NCI-H1048 (cell line): Measurements from ENCODE around the gene RIPK4.
"Not testable (repeated sequence)": the region's sequence is repeated elsewhere in the genome, so short reads cannot be mapped to it uniquely, and the experiment has no call there.

Experiments used
- DNase-seq: peaks from one replicate; lab custom pipeline; 2025; lab: John Stamatoyannopoulos, UW

The RIPK4 gene

DNA sequence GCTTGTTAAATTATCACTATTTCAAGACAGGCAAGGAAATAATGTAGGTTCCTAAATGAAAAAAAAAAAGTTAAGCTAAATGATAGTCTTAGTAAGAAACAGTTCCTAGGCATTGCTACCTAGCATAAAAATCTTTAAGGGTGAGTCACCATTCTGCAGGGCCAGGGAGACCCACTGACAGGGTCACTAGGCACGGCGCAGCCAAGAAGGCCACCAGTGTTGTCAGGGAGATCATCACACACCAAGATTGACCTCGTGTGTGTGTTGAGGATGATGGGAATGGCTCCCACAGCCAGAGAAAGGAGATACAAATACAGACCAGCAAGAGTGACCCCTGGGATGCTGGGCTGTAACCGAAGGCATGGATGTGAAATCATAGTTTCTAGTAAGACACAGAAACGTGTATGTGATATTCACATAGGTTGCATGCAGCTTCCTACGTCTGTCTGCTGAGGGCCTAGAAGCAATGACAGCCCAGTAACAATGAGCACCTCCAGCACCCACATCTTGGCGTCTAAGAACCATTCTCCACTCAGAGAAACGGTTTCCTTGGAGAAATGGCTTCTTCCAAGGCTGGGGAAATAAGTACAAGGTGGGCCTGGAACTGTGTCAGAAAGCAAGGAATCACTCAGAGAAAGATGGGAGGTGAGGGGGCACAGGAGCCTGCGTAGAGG is 29.1 kb downstream of the RIPK4 start:
- no peak for DNase-seq

DNA sequence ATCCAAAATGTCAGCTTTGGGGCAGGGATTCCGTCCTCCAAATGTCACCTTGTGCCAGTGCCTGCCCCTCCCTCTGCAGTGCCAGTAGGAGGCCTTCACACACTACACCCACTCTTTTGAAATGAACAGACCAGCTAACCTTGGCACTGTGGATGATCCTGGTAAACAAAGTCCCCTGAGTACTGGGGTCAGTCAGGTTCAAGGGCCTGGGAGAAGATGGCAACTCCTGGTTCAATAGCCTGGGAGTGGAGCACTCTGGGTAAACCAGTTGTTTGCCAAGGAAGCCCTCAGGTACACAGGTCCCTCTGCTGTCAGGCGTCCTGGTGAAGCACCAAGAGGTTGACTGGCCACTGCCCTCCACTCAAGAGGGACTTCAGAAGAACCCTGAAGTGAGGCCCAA is 30.4 kb downstream of the RIPK4 start:
- no peak for DNase-seq

DNA sequence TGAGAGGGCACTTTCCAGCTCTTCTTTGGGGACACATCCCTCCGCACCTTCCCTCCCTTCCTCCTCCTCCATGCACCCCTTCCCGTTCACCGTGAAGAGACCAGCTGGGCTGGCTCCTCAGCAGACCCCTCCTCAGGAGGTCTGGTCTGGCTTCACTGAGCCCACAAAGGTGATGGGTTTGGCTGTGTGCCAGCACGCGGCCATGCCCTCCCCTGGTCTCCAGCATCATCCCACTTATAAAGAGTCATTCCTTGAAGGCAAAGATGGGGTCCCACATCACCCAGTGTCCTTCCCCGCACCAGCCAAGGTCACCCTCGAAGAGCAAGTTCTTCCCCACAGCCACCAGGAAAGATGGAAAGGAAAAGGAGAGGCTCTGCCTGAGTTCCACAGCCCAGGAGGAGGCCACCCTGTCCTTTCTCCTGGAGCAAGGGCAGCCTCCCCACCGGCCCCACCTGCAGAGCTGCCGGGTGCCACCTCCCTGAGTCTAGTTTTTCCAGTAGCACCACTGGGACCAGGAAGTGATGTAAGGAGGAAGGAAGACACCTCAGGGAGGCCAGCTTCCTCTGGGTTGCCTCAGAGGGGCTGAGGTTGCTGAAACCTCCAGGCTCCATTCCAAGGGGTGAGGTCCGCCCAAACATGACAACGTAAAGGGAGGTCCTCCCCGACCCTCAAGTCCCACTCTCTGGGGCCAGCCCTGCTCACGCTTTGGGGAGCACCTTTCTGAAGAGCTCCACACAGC is 32.7 kb downstream of the RIPK4 start:
- DNase-seq, result no peak

DNA sequence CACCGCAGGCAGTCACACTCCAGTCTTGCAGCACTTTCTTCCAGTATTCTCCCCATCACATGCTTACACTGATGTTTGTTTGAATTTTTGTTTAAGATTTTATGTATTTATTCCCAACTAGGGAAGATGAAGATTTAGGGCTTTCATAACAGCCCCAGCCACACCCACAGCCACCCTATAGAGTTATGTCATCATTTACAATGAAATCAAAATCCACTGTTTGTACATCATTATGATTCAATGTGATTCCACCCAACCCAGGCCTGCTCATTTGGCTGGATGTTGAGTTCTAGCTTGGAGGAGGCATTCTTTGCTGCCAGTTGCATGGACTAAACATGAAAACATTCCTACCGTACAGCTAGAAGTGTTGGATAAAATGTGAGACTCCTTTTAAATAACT is 35.8 kb downstream of the RIPK4 start:
- no peak for DNase-seq

DNA sequence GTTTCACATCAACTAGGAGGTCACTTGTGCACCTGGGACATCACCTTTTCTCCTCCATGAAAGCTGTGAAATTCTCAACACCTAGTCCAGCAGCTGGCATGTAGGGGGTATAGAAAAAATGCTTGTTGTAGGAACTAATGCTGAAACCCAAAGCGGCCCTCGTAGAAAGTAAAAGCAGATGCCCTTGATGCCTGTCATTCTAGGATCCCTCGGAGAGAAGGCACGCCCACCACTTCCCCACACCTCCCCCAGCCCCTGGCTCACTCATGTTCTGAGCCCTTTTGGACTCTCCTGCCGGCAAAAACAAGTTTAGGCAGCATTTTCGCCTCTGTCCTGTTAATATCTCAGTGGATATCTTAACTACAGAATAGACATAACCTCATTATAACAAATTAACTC is 36.5 kb downstream of the RIPK4 start:
- no peak for DNase-seq

DNA sequence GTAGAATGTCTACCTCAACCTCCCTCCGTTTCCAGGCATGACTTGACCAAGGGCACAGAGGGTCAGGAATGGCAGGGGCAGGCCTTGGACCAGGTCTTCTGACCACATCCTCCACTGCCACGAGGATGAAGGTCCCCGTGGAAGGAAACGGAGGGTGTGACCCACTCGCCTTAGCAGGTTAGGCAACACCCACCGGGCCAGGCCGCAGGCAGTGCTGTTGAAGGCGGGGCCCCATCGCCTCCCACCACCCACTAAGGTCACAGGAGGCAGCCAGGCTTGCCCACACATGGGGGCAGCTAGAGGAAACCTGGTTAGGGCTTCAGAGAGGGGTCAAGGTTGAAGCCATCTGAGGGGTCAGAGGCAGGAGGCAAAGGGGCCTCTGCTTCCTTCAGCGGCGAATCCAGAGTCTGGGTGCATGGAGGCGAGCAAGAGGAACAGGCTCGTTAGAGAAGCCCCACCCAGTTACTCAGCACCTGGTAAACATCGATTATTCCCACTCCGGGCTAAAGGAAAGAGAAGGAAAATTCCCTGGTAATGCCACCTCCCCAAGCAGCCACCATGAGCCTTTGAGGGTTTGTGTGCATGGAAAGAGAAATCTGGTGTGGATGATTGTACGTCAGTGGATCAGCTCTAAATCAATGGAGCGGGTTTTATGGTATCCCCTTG is 37.0 kb downstream of the RIPK4 start:
- no peak for DNase-seq

DNA sequence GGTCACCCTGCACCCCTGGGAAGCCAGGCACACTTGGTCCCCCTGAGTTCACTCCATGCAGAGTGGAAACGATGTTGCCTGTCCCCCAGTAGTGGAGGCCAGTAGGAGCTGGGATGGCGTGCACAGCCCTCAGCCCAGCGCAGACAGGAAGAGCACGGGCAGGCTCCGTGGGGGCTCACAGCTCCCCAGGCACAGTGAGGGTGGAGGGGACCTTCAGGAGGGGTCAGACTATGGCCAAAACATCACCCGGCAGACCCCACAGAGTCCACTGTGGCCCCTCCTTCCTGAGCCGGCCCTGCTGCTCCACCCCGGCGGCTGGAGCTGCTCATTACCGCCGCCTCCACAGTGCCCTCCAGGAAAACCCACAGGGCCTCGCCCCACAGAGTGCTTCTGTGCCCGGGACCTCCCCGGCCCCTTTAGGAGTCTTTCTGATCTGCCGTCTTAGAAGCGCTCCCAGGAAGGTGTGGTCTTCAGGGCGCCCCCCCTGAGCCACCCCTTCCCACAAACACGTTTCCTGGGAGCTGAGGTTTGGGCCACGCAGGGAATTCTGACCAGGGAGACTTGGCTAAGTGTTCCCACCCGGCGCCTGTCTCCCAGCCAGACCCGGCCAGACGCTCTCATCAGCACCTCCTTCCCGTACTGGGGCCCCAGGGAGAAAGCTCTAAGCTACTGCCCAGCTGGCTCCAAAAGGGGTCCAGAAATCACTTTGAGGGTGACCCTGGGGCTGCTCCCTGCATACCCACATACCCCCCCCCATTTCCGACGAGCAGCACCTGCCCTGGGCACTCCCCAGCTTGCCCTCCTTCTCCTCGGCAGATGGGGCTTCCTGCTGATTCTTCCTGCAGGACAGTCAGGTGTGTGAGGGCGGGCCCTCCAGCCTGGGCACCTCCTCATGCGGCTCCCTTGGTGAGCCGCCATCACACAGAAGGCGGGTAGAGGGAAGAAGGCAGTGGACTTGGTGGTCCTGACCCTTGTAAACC is 38.8 kb downstream of the RIPK4 start:
- DNase-seq, result no peak

DNA sequence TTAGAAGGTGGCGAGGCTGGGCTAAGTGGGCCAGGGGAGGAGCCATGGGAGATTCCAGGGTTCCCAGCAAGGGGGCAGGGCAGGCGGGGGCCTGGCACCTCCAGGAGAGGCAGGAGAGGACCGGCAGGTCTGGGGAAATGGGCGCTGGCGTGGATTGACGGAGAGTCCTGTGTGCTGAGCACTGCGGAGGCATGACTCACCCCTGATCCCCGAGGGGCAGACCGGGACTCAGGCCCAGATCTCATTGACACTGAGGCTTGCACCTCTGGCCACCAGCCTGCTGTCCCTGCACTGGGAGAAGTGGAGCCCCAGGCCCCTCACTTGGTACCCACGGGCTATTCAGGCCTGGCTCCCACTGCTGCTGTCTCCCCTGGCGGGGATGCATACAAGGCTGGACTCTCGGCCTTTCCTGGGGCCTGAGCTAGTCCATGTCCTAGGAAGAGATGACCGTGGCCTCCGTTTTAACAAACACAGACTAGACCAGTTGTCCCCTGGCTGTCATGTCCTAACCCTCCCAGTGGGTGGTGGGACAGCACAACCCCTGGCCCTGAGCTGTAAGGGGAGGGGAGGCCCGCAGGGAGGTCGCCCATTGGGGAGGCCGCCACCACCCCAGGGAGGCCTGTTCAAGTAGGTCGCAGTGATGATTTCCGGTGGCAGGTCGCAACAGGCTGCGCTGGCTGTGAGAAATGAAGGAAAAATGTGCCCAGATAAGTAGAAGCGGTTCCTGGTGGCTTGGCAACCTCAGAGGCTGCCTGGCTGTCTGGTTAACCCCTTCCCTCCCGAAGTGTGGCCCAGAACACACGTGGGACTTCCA is 39.7 kb downstream of the RIPK4 start:
- no peak for DNase-seq

DNA sequence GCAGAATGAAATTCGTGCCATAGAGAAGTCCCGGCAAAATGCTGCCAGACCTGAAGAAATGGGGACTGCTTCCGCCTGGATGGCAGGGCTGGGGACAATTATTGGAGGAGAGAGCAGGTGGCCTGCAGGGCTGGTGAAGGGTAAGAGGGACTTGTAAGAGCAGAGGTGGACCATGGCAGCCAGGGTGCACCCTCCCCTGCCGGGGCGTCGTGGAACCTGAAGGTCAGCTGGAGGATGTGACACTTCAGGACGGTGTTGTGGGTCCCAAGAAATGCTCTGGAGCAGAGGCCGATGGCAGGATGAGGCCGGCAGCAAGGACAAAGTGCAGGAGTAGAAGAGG is 40.3 kb downstream of the RIPK4 start:
- DNase-seq, result no peak

DNA sequence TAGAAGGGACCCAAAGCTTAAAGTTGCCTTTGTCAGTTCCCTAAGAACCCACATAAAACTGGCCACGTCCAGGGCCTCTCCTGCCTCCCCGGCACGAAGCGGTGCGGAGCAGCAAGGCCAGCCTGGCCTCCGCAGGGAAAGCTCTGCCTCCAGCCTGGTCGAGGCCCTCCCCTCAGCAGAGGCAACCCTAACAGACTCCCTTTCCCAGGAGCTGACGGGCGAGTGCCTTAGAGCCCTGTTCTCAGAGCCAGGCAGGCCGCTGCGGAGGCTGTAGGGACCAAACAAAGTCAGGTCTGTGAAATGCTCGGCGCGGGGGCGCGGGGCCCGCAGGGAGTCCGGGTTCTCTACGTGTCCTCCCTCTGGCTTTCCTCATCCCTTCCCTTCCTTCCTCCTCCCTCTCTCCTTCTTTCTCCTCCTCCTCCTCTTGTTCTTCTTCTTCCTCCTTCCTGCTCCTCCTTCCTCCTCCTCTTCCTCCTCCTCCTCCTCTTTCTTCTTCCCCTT is 40.7 kb downstream of the RIPK4 start:
- DNase-seq, result no peak

DNA sequence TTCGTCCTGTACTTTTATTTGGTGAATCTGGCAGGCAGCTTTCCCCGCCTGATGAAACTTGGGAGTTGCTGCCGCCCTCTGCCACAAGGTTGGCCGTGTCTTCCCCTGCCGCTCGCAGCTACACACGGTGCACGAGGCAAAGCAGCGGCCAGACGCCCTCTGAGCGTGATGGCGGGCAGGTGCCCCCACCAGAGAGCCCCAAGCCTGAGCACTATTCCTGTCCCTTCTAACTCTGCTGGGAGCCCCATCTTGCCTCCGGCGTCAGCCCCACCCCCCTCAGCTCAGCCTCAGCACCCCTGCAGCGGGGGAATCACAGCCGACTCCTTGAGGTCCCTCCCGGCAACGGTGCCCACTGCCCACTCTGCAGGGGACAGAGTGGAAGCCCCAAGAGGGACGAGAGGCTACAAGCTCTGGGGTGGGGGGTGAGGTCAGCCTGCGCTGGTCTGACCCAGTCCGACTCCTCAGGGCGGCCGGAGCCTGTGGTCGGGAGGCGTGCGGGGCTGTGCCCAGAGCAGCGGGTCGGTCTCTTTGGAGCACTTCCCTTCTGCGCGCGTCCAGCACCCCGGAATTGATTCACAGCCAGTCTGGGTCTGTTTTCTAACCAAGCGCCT is 41.3 kb downstream of the RIPK4 start:
- no peak for DNase-seq

DNA sequence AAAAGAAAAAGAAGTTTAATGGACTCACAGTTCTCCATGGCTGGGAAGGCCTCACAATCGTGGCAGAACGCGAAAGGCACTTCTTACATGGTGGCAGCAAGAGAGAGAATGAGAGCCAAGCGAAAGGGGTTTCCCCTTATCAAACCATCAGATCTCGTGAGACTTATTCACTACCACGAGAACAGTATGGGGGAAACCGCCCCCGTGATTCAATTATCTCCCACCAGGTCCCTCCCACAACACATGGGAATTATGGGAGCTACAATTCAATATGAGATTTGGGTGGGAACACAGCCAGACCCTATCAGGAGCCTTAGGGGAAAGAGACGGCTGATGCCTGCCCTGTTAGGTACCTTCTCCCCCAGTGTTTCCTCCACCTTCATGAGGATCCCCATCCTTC is 43.0 kb downstream of the RIPK4 start:
- DNase-seq, result not testable (repeated sequence)

DNA sequence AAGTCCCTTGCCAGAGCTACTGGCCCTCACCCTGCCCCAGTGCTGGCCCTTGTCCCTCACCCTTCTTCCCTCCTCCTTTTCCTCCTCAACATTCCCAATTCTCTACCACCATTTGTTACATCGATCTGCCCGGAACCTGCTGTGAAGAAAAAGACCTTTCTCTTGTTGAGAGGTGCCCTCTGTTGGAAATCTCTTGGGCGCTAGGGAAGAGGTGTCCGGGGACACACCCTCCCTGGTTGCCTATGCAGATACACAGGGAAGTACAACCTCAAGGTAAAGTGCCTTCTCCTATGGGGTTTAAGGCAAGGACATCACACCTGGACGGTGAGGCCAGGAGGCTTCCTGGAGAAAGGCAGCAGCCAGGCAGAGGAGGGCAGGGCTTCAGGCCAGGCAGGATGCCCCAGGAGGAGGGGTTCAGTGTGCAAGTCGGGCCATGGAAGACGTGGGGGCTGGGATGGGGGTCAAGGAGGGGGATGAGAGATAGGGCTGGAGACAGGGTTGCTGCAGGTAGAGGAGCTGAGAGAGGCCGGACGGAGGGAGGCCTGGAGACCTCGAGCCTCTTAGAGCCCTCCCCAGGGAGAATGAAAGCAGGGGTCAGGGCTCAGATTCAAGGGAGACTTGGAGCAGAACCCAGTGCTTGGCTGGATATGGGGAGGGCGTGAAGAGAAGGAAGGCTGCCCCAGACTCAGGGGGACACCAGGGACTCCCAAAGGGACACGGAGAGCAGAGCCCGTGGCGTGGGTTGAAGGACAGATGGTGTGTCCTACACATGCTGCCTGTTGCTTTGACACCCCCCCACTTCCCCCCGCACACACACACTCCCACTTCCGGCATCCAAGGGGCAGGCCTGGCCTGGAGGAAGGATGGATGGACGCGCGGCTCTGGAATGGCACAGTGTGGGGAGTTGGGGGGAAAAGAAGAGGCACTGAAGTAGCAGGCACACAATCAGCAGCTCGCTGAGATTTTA is 44.5 kb downstream of the RIPK4 start:
- DNase-seq, result no peak

DNA sequence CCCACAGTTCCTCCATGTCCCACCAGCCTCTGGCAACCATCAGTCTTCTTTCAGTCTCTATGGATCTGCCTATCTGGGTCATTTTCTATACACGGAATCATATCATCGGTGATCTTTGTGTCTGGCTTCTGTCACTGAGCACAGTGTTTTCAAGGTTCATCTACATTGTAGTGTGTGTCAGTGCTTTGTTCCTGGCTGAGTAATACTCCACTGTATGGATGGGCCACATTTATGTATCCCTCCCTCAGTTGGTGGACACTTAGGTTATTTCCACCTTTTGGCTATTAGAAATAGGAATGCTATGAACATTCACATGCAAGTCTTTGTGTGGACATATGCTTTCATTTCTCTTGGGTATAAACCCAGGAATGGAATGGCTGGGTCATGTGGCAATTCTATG is 46.6 kb downstream of the RIPK4 start:
- DNase-seq, result no peak

DNA sequence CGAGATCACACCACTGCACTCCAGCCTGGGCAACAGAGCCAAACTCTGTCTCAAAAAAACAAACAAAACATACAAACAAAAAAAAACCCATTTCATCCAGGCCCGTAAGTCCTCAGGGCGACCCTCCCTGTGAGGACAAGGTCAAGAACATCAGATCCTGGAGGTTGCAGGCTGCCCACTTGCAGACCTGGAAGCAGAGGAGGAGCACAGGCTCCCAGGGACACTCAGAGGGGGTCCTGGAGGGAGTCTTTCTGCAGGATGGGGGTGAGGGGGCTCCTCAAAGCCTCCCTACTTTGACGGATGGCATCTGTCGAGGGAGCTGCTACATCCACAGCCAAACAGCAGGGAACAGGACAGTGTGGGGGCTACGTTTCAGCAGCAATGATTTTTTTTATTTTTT is 47.2 kb downstream of the RIPK4 start:
- DNase-seq, result no peak

DNA sequence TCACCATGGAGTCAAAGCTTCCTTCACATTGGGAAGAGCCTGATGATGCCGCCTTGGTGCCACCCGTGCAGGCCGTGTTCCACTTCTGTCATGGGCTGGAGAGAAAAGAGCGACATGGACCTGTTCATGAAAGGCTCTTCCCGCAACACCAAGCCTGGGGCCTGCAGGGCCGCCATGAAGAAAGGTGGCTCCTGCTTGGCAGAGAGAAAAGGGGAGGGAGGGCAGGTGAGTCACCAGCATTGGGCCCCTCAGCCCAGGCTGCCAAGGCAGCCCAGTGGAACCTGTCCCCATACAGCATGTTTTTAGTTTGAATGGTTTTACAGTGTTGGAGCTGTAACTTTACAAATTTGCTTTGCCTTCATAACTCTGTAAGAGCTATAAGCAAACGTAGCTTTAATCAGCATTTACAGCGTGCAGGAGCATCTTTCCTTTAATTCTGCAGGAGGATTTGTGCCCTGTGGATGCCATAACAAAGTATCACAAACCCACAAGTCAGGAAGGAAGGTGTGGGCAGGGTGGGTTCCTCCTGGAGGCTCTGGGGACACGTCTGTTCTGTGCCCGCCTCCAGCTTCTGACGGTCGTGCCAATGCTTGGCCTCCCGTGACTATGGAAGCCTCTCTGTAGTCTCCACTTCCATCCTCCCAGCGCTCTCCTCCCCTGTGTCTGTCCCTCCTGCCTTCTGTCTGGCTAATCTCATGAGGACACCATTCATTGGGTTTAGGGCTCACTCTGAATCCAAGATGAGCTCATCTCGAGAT is 49.1 kb downstream of the RIPK4 start:
- DNase-seq, result no peak

DNA sequence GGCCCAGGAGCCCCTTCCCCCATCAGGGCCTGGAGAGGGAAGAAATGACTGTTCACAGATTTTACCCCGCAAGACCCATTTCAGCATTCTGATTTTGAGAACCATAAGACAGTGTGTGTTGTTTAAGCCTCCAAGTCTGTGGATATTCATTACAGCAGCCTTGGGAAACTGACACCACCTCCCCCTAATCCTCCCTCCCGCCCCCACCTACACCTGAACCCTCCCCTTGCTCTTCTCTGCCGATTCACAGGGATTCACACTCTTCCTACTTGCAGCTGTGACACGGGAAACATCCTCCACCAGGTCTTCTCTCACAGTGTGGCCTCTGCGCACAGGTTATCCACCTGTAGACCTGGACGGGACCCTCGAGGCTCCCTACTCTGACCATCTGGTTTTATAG is 50.1 kb downstream of the RIPK4 start:
- no peak for DNase-seq

DNA sequence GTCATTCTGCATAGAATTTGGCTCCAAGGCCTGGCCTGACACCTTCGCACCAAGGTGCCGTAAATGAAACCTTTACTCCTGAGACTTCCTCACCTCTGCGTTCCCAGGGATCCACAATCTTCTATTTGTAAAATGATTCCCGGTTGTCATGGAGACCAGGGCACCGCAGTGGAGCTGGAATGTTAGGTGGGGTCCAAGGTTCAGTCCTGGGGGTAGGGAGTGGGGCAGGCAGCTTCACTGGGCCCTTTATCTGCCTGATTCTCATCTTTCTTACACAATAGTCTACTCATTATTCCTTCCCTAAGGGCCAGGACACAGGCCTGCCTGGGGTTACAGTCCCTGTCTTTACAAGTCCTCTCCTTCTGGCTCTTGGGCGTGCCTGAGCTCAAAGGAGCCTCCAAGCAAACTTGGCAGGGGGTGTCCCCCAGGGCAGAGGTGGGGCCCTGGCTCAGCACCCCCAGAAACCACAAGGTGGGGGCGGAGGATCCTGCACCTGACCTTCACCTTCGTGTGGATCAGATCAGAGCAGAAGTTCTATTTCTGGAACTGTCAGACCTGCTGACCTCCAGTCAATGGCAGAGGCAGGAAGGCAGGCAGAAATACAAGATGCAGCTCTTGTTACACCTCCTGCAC is 51.1 kb downstream of the RIPK4 start:
- peak; percentile 27 for DNase-seq
